Suppressor macrophage treated with lipopolysaccharide for 1 hour (primary cell): ENCODE results near the gene PPP4R3B.
"Not testable (repeated sequence)": the region's sequence is repeated elsewhere in the genome, so short reads cannot be mapped to it uniquely, and the experiment has no call there.

Experiments
- DNase-seq, 3 donors: peaks; one replicate each; pipeline ENCODE4 v3.0.0-alpha.2; 2020 to 2022

Gene PPP4R3B

DNA sequence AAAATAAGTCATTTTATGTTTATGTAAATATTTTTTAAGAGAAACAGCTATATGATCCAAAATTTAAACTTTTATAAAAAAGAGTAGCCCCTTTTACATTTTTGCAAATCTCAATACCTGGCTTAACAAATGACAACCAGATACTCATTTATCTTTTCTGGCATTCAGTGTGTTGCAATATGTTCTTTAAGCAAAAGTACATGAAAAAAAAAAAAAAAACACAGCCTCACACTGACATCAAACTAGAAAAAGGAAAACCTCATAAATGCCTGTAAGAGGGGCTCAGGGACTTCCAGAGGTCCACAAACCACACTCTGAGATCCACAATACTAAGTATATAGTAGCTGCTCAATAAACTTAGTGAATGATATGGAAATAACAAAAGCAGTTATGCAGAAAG is 21.9 kb downstream of the PPP4R3B start:
- no peak for DNase-seq

DNA sequence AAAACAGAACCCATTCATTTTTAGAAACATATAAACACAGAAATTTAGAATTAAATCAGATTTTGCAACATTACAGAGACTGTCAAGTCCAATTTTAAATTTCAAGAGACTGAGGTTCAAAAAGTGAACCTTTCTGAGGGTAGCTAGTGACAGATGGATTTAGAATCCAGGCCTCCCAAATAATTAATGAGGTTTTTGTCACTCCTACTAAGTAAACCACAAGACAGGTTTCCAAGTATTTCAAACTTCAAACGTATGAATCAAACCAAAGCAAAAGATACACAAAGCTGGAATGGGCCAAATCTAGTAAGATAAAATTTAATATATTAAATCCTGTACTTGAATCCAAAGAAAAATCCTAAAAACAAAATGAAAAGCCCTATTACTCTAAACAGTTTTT is 25.3 kb downstream of the PPP4R3B start:
- DNase-seq = no peak

DNA sequence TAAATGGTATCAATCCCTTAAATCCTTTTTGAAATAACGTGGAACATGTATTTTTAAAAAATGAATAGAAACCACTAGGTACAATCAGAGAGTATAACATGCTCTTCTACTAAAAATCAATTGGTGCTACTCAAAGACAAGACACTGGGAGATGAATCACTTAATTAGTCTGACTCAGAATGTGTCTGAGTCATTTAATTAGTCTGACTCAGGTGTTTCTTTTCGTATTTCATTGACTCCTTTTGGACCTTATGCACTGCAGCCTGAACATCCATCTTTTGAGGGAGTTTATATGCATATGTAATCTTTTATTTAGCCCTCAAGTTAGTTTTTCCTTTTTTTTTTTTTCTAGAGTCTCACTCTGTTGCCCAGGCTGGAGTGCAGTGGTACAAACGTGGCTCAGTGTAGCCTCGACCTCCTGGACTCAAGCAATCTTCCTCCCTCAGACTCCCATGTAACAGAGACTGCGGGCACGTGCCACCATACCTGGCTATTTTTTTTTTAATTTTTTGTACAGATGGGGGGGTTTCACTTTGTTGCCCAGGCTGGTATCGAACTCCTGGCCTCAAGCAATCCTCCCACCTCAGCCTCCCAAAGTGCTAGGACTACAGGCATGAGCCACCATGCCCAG is 26.5 kb downstream of the PPP4R3B start:
- DNase-seq = peak in 2 of 3 donors; percentile 46 to 48

DNA sequence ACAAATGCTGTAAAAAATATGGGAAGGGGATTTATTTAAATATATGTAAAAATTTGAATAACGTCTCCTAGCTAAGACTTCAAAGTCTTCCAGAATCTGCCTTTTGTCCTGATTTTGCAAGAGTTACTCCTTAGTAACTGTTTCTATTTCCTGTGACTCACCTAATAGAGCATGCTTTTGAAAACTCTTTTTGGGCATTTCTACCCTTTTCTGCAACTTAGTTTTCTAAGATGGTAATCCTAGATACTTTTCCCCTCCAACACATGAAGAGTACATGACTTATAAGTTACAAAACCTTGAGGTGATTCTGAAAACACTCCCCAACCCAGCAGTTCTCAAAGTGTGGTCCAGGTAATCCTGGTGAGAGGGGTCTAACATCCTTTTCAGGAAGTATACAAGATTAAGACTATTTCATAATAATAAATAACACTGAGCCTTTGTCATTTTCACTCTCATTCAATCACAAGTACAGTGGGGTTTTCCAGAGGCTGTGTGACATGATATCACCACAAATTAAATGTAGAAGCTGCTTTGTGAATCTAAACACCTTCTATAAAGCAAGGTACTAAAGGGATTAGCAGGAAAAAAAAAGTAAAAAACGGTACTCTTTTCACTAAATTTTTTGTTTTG is 31.9 kb downstream of the PPP4R3B start:
- peak; percentile 51 to 76 (median 64) for DNase-seq

DNA sequence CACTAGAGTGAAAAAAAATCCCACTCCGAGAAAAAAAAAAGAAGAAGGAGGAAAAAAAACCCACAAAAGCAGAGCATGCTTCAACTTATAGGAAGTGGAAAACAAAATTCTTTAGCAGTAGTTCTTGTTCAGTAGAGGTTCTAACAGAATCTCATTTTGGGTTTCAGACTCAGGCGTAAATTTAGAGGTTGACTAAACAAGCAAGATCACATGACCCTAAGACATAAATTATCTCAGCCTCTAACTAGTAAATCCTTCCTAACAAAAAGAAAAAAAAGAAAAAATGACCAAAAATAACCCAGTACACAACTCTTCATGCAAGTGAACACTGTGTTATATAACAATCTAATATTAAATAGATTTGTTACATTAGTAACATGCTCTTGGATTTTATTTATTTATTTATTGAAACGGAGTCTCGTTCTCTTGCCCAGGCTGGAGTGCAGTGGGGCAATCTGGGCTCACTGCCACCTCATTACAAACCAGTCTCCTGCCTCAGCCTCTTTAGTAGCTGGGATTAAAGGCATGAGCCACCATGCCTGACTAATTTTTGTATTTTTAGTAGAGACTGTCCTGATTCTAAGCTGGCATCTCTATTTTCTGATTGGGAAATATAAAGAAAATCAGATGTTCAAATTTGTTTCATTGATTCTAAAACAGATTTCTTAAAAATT is 35.4 kb downstream of the PPP4R3B start:
- DNase-seq = peak; percentile 4 to 37 (median 11)

DNA sequence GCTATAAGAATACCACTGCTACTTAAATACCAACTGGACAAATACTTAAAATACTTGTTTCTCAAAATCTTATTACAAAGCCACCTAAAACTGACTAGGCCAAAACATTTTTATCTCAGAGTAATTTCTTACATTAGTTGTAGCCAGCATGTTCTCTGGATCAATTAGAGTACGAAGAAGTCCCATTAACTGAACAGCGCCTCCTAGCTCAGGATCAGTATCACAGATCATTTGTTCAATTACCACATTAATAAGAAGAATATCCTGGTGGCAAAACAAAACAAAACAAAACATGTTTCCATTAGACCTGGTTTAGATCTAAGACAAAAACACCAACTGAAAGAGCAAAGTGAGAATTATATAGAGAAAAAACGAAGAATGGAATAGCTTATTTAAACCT is 36.0 kb downstream of the PPP4R3B start:
- DNase-seq = peak; percentile 33 to 46 (median 33)

DNA sequence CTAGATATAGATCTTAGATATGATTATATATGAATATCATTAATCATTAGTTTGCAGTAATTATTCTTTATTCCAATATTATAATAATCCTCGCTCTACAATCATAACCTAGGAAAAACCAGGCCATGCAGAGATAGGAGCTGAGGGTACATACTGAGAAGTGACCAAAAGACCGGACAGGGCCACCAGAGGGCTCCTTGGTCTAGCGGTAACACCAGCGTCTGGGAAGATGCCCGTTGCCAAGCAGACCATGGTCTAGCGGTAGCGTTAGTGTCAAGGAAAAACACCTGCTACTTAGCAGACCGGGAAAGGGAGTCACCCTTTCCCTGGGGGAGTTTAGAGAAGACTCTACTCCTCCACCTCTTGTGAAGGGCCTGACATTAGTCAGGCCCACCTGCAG is 48.4 kb downstream of the PPP4R3B start:
- not testable (repeated sequence) for DNase-seq

DNA sequence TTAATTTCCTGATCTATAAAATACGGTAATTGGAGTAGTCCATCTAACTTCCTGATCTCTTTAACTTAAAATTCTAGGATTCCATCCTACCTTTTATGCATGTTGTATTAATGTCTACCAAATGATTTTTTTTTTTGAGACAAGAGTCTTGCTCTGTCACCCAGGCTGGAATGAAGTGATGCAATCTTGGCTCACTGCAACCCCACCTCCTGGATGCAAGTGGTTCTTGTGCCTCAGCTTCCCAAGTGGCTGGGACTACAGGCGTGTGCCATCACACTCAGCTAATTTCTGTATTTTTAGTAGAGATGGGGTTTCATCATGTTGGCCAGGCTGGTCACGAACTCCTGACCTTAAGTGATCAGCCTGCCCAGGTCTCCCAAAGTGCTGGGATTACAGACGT is 50.1 kb downstream of the PPP4R3B start:
- DNase-seq = no peak

DNA sequence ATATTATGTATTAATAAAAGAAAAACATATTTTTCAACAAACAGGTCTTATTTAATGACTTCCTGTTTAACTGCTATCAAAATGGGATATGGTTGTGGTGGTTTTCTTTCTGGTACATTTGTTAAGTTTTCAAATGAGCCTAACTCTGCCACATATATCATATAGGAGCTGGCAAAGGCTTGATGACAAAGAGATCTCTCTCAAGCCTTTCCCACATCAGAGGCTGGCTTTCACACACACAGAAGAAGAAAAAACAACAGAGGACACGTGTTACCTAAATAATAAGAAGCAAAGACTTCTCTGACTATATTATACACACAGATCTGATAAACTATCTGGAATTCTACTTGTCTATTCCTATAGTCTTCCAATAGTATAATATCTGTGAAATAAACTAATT is 51.8 kb downstream of the PPP4R3B start:
- no peak for DNase-seq

DNA sequence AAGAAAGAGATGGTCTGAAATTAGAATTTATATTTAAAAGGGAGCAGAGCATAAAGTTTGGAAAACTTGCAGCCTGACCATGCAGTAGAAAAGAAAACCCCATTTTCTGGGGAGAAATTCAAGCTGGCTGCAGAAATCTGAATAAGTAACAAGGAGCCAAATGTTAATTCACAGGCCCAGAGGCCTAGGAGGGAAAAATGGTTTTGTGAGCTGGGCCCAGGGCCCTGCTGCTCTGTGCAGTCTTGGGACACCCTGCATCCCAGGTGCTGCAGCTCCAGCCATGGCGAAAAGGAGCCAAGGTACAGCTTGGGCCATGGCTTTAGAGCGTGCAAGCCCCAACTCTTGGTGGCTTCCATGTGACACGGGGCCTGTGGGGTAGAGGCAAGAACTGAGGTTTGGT is 56.6 kb downstream of the PPP4R3B start:
- no peak for DNase-seq

DNA sequence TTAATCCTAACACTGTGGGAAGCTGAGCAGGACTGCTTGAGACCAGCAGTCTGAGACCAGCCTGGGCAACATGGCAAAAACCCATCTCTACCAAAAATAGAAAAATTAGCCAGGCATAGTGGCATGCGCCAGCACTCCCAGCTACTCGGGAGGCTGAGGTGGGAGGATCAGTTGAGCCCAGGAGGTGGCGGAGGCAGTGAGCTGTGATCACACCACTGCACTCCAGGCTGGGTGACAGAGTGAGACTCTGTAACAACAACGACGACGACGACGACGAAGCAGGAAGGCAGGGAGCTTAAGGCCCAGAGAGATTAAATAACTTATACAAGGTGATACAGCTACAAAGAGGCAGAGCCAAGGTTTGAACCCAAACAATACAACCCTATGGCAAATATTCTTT is 60.6 kb downstream of the PPP4R3B start:
- DNase-seq = no peak

DNA sequence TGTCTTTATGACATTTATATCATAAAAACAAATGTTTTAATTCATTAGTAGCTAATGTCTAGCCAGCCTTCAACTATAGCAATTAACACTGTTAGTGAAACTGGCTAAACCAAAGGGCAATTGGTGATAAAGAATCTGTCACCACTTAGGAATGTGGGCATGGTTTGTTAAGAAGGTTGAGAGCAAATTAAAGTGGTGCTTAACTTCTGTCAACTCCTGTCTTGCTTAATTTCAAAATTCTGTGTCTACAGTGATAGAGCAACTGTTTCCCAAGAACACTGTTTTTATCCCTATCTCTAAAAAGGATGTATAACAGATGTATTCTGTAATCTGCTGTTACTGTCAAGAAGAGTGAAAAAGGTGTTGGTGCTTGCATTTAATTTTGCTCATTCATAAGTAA is 61.4 kb downstream of the PPP4R3B start:
- DNase-seq = no peak

DNA sequence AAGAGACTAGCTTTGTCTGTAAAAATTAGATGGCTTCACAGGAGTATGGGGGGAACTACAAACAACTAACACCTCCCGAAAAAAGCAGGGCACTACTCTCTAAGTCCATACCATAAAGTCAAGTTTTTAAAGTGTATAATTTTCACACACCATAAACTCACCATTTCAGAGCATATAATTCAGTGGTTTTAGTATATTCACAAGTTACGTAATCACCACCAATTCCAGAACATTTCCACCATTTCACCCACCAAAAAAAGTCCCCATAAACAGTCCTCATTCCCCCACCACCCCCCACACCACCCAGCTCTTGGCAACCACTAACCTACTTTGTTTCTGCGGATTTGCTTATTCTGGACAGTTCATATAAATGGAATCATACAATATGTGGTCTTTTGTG is 64.1 kb downstream of the PPP4R3B start:
- no peak for DNase-seq

DNA sequence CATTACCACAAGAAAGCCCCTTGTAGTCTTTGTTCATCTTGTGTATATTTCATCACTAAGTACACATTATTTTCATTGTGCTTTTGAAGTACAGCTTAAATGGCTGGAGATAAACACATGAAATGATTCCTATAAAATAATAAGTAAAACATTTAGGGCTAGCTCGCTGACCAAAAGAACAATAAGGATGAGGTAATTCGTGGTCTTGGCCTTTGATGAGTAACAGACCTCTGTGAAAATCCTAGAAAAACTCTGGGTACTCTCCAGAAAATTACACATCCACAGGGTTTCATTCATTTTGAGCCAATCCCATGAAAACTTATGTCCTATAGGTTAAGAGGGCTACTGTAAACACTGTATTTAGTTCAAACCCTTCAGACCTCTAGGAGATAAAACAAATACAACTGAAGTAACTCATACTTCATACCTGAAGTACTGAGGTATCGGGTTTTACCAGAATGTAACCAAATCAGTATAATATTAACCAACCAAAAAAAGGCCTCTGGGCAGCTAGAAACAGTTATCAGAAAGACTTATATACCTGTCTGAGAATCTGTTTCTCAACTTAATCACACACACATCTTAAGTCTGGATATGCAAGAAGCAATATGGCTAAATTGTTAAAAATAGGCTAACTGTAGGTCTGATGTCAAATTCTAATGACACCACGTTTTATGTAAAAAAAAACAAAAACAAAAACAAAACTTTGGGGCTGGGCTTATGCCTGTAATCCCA is 66.9 kb downstream of the PPP4R3B start:
- peak; percentile 37 to 70 (median 64) for DNase-seq

DNA sequence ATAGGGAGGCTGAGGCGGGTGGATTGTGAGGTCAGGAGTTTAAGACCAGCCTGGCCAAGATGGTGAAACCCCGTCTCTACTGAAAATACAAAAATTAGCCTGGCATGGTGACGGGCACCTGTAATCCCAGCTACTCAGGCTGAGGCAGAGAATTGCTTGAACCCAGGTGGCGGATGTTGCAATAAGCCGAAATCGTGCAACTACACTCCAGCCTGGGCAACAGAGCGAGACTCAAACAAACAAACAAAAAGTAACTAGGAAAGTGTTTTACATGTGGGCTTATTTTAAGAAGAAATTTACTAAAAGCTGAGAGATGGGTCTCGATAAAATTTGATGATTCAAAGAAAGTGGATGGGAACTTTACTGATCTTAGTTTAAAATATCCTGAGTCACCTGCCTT is 69.7 kb downstream of the PPP4R3B start:
- DNase-seq = not testable (repeated sequence)

DNA sequence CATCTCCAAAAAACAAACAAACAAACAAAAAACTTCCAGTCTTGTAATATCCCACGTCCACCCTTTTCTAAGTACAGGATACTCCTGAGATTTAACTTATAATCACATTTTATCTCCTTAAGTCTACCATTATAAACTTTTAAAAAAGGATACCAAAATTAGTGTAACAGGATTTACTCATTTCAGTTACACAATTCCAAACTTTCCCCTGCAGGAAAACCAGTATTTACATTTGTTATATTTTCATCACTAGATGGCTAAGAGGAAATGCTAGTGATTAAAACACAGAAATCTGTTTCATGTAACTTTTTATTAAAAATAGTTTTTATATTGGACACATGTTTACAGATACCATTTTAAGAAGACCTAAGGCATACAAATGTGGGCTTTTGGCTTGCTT is 70.4 kb downstream of the PPP4R3B start:
- DNase-seq = peak; percentile 13 to 59 (median 56)

DNA sequence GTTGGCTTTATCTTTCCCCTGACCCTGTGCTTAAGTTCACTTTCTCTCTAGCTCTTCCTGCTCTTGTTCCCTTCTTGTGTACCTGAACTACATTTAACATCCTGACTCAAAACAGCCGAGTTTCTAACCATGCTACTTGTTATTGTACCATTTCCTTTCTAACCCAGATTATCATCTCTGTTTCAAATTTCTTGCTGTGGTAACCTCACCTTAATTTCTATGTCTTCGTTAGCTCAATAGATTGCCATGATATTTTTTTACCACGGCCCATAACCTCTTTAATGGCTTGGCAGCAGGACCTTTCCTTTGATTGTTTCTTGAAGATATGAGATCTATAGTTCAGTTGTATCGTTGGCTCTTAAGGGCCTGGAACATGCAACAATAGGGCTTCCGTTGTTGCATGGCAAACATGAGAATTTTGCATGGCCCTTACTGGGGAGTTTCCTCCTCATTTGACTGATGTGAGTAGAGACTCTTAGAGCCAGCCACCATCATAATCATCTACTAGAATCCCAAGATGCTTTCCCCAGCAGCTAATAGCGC is 86.8 kb downstream of the PPP4R3B start:
- DNase-seq = no peak

DNA sequence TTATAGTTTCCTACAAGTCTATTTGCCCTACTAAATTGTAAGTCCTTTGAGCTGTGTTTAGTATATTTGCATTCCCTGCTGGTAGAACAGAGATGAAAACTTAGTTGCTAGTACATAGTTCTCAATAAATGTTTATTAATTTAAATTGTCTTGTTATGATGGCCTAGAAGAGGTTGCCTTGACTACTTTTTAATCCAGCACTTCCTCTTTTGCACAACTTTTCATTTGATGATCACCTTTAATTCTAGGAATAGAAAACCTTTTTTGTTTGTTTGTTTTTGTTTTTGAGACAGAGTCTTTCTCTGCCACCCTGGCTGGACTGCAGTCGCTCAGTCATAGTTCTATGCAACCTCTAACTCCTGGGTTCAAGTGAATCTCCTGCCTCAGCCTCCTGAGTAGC is 91.2 kb downstream of the PPP4R3B start:
- DNase-seq = no peak

DNA sequence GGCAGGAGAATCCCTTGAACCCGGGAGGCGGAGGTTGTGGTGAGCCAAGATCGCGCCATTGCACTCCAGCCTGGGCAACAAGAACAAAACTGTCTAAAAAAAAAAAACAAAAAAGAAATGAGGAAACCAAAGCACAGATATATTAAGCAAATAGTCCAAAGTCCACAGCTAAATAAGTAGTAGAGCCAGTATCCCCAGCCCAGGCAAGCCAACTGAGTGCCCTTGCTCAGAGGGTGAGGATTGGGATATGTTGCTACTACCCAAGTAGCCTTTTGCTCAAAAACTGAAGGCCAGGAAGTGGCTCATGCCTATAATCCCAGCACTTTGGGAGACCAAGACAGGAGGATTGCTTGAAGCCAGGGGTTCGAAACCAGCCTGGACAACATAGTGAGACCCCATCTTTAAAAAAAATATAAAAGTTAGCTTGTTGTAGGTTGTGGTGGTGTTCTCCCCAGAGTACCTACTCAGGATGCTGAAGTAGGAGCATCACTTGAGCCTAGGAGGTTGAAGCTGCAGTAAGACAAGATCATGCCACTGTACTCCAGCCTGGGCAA is 92.5 kb downstream of the PPP4R3B start:
- DNase-seq = no peak

DNA sequence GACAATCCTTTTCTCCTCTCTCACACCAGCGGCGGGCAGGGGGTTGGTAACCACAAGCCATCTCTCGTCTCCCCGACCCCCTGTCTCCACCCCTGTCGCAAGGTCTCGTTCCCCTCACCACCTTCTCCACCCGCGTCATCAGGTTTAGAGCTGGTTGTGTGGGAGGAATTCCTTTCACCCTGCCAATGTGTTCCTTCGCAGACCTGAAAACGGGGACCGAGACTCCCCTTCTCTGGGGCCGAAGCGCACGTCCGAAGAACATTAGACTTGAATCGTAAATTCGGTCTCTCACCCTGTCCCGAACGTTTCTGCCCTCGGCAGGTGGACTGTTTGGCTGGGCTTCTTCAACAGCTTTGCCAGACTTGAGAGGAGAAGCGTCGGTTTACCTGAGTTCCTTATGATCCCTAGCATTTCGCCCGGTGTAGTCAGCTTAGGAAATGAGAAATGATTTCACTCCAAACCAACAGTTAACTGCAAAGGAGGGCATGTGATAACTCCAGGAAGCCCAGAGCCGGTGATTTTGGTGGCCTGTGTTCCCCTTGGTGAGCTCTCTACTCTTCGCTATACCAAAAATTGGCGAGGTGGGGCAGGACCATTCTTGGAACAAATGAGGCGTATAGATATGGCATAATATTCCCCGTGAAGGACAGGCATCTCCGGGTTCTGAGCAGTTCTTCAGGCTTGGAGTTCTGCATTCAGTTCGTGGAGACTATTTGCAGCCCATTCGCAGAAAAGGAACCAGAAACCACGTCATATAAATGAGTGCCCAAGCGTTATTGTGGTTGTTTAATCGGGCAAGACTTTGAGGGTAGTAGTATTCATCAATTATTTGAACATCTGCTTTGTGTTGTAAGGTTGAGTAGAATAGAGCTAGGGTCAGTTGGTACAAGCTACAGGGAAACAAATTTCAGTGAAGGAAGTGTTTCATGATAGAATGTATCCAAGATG is 97.2 kb downstream of the PPP4R3B start:
- peak; percentile 40 to 44 (median 42) for DNase-seq

DNA sequence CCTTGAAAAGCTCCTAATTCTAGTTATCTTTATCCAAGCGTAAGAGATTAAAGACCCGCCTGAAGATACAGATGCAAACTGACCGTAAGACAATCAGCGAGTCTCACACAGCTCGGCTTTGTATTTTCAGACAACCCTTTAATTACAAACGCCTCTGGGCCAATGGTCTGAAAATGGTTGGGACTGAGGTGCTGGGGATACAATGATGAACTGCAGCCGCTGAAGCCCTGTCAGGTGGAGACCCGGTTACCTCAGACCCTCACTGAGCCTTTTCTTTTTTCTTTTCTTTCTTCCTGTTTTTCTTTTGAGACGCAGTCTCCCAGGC is 98.6 kb downstream of the PPP4R3B start:
- DNase-seq = no peak
